H1 (cell line): Measurements from ENCODE around the gene ANAPC7. TPM values are rescaled to one million over a fixed set of nuclear protein-coding genes. Genes with fewer than 3 reads are reported as not detected.

ENCODE experiments used
- CTCF ChIA-PET: fragments of 300-600 bp; sonication (Branson Sonifier 250); formaldehyde crosslinking; loops from one replicate; lab custom pipeline; 2021; ENCODE audit not compliant: partially characterized antibody; lab: Charles Lee
- POLR2A ChIA-PET: fragments of 300-600 bp; sonication (Branson Sonifier 250); formaldehyde crosslinking; loops from one replicate; lab custom pipeline; 2021; ENCODE audit warnings: inconsistent platforms; ENCODE audit not compliant: partially characterized antibody; lab: Charles Lee
- DNase-seq, 2 experiments: peaks; one replicate each; pipeline versions ENCODE4 v3.0.0 to v3.0.0-alpha.2; 2010 to 2022; ENCODE audit warnings: low spot score in 2 of 2, low read depth in 1 of 2, mixed read lengths in 1 of 2
- FAIRE-seq: peaks from 2 replicates; lab custom pipeline; 2011; peaks lifted over from hg19 to GRCh38; lab: Jason Lieb, UNC
- H2AFZ ChIP-seq: 2 replicates; pipeline ENCODE4 v1.8.1; 2012; ENCODE audit warnings: low read length, inconsistent platforms
- H2AK5ac ChIP-seq: 2 replicates; pipeline ENCODE4 v1.6.1; 2013; ENCODE audit warnings: low read depth, low read length
- H2BK120ac ChIP-seq: replicated peaks from 2 replicates; pipeline ENCODE3; 2013; ENCODE audit warnings: low read depth, low read length, inconsistent platforms
- H2BK12ac ChIP-seq: 2 replicates; pipeline ENCODE4 v1.6.1; 2013; ENCODE audit warnings: low read depth, low read length
- H2BK15ac ChIP-seq: 2 replicates; pipeline ENCODE4 v1.6.1; 2013; ENCODE audit warnings: low read length
- H2BK20ac ChIP-seq: 2 replicates; pipeline ENCODE4 v1.6.1; 2013; ENCODE audit warnings: low read length
- H2BK5ac ChIP-seq: 2 replicates; pipeline ENCODE4 v1.6.1; 2013; ENCODE audit warnings: low read depth, low read length
- H3K14ac ChIP-seq: 2 replicates; pipeline ENCODE4 v1.6.1; 2013; ENCODE audit warnings: inconsistent platforms; ENCODE audit not compliant: insufficient read length
- H3K18ac ChIP-seq: 2 replicates; pipeline ENCODE4 v1.6.1; 2013; ENCODE audit warnings: low read length; ENCODE audit errors: extremely low read depth
- H3K23ac ChIP-seq: 2 replicates; pipeline ENCODE4 v1.6.1; 2013; ENCODE audit warnings: inconsistent platforms; ENCODE audit not compliant: insufficient read length
- H3K23me2 ChIP-seq: 2 replicates; pipeline ENCODE4 v1.6.1; 2013; ENCODE audit warnings: low read depth, low read length
- H3K27ac ChIP-seq: 2 replicates; pipeline ENCODE4 v1.6.1; 2011; ENCODE audit warnings: low read depth, low read length, inconsistent platforms
- H3K27me3 ChIP-seq, 4 experiments: replicated peaks in 1 of 4; 1 replicate in 1 of 4; 2 replicates in 3 of 4; pipeline versions ENCODE4 v1.6.1 to v1.8.1; 2011 to 2013; ENCODE audit warnings: low read length in 3 of 4, mild to moderate bottlenecking in 3 of 4, inconsistent platforms in 2 of 4, mixed read lengths in 2 of 4, moderate library complexity in 1 of 4; ENCODE audit not compliant: control insufficient read depth in 3 of 4, insufficient read depth in 3 of 4; ENCODE audit errors: extremely low read depth in 1 of 4
- H3K36me3 ChIP-seq, 4 experiments: 2 replicates each; pipeline versions ENCODE4 v1.6.1 to v1.8.1; 2011 to 2013; ENCODE audit warnings: mild to moderate bottlenecking in 4 of 4, low read length in 3 of 4, moderate library complexity in 2 of 4, control low read depth in 1 of 4, inconsistent platforms in 1 of 4; ENCODE audit not compliant: insufficient read depth in 4 of 4, control insufficient read depth in 2 of 4
- H3K4ac ChIP-seq: replicated peaks from 2 replicates; pipeline ENCODE3; 2013; ENCODE audit warnings: low read length, low read depth, mixed read lengths, inconsistent platforms; ENCODE audit not compliant: insufficient read length
- H3K4me1 ChIP-seq, 4 experiments: replicated peaks in 1 of 4; 1 replicate in 1 of 4; 2 replicates in 3 of 4; pipeline versions ENCODE4 v1.6.1 to v1.8.1; 2011 to 2013; ENCODE audit warnings: low read length in 3 of 4, inconsistent platforms in 2 of 4, mixed read lengths in 1 of 4; ENCODE audit not compliant: insufficient read depth in 4 of 4, control insufficient read depth in 3 of 4
- H3K4me2 ChIP-seq, 2 experiments: 2 replicates each; pipeline versions ENCODE4 v1.6.1 to v1.8.1; 2011 to 2013; ENCODE audit warnings: low read depth in 2 of 2, low read length in 2 of 2, control low read depth in 1 of 2, inconsistent platforms in 1 of 2, mild to moderate bottlenecking in 1 of 2; ENCODE audit not compliant: insufficient read depth in 1 of 2
- H3K4me3 ChIP-seq, 4 experiments: fragments of 200-600, 300-600 bp in 1 of 4; sonication (generic), shearing (Covaris generic), sonication (Bioruptor Twin) in 1 of 4; 2 replicates each; pipeline versions ENCODE4 v1.5.1 to v1.8.1; 2011 to 2016; ENCODE audit warnings: low read length in 4 of 4, low read depth in 3 of 4, control low read depth in 2 of 4, inconsistent platforms in 2 of 4, mild to moderate bottlenecking in 2 of 4, mixed read lengths in 1 of 4, moderate library complexity in 1 of 4; ENCODE audit not compliant: insufficient read depth in 2 of 4; ENCODE audit errors: extremely low read depth in 1 of 4
- H3K56ac ChIP-seq: replicated peaks from 2 replicates; pipeline ENCODE3; 2013; ENCODE audit warnings: low read depth, mild to moderate bottlenecking, mixed read lengths, low read length, inconsistent platforms; ENCODE audit not compliant: insufficient read length
- H3K79me1 ChIP-seq: 2 replicates; pipeline ENCODE4 v1.6.1; 2013; ENCODE audit warnings: low read depth, low read length, control low read depth
- H3K79me2 ChIP-seq, 2 experiments: 2 replicates each; pipeline versions ENCODE4 v1.6.1 to v1.8.1; 2012 to 2013; ENCODE audit warnings: low read length in 2 of 2, mild to moderate bottlenecking in 2 of 2, inconsistent platforms in 1 of 2; ENCODE audit not compliant: insufficient read depth in 2 of 2, control insufficient read depth in 1 of 2
- H3K9ac ChIP-seq, 4 experiments: replicated peaks in 1 of 4; 1 replicate in 1 of 4; 2 replicates in 3 of 4; pipeline versions ENCODE4 v1.6.1 to v1.8.1; 2011 to 2013; ENCODE audit warnings: low read depth in 3 of 4, low read length in 3 of 4, control low read depth in 2 of 4, mild to moderate bottlenecking in 2 of 4, moderate library complexity in 2 of 4, inconsistent platforms in 1 of 4; ENCODE audit errors: extremely low read depth in 1 of 4
- H3K9me3 ChIP-seq, 2 experiments: 2 replicates each; pipeline versions ENCODE4 v1.6.1 to v1.8.1; 2012 to 2013; ENCODE audit warnings: mild to moderate bottlenecking in 2 of 2, moderate library complexity in 2 of 2, control low read depth in 1 of 2, inconsistent platforms in 1 of 2, low read depth in 1 of 2, low read length in 1 of 2, mixed read lengths in 1 of 2; ENCODE audit not compliant: insufficient read depth in 2 of 2
- H4K20me1 ChIP-seq, 2 experiments: replicated peaks in 1 of 2; 2 replicates each; pipeline versions ENCODE3 to v1.8.1; 2011 to 2013; ENCODE audit warnings: inconsistent platforms in 2 of 2, low read length in 2 of 2, mild to moderate bottlenecking in 1 of 2; ENCODE audit not compliant: insufficient read depth in 2 of 2, control insufficient read depth in 1 of 2
- H4K5ac ChIP-seq: 2 replicates; pipeline ENCODE4 v1.6.1; 2013; ENCODE audit warnings: low read length, low read depth, mixed read lengths, inconsistent platforms; ENCODE audit not compliant: insufficient read length
- H4K8ac ChIP-seq: 2 replicates; pipeline ENCODE4 v1.8.0; 2013; ENCODE audit warnings: mild to moderate bottlenecking, moderate library complexity, low read length, inconsistent platforms; ENCODE audit not compliant: insufficient read depth; ENCODE audit errors: extremely low read depth
- H4K91ac ChIP-seq: replicated peaks from 2 replicates; pipeline ENCODE3; 2013; ENCODE audit warnings: low read length, mixed read lengths, inconsistent platforms; ENCODE audit not compliant: insufficient read length
- ASH2L ChIP-seq: fragments of 200-600, 300-600 bp; sonication (generic); IDR thresholded peaks from one replicate; pipeline ENCODE4 v1.7.1; 2017; ENCODE audit warnings: low read length
- BCL11A ChIP-seq, 2 experiments: IDR thresholded peaks; one replicate each; pipeline ENCODE4 v1.6.1; 2011; ENCODE audit warnings: low read depth in 2 of 2, low read length in 2 of 2, mild to moderate bottlenecking in 2 of 2
- CBX5 ChIP-seq: fragments of 300-800, 300-1000 bp; sonication (generic); IDR thresholded peaks from 2 replicates; pipeline ENCODE4 v1.7.1; 2016; ENCODE audit warnings: antibody characterized with exemption, low read length, low read depth
- EGR1 ChIP-seq: IDR thresholded peaks from 2 replicates; pipeline ENCODE4 v1.6.1; 2011; ENCODE audit warnings: low read depth, low read length, borderline replicate concordance
- GTF2F1 ChIP-seq: IDR thresholded peaks from 2 replicates; pipeline ENCODE4 v1.6.1; 2012; ENCODE audit warnings: low read depth, low read length, improper control_type of control experiment, borderline replicate concordance
- HDAC6 ChIP-seq: IDR thresholded peaks from one replicate; pipeline ENCODE4 v1.7.1; 2012; ENCODE audit warnings: low read depth, mild to moderate bottlenecking, inconsistent platforms, low read length, moderate library complexity
- KDM4A ChIP-seq: IDR thresholded peaks from one replicate; pipeline ENCODE4 v1.7.1; 2012; ENCODE audit warnings: low read depth, mild to moderate bottlenecking, moderate library complexity, low read length, inconsistent platforms; ENCODE audit not compliant: severe bottlenecking
- POLR2AphosphoS5 ChIP-seq: IDR thresholded peaks from 2 replicates; pipeline ENCODE4 v1.6.1; 2011; ENCODE audit warnings: low read depth, low read length
- RFX5 ChIP-seq: IDR thresholded peaks from 2 replicates; pipeline ENCODE4 v1.6.1; 2011; ENCODE audit warnings: low read depth, low read length, improper control_type of control experiment, borderline replicate concordance
- SIX5 ChIP-seq: IDR thresholded peaks from 2 replicates; pipeline ENCODE4 v1.6.1; 2011; ENCODE audit warnings: mild to moderate bottlenecking, low read depth, low read length
- SP4 ChIP-seq: IDR thresholded peaks from 2 replicates; pipeline ENCODE4 v1.6.1; 2012; ENCODE audit warnings: low read length, inconsistent platforms
- SRF ChIP-seq: IDR thresholded peaks from 2 replicates; pipeline ENCODE4 v1.6.1; 2011; ENCODE audit warnings: mild to moderate bottlenecking, low read depth, low read length, moderate library complexity
- SUZ12 ChIP-seq: fragments of 200-600 bp; sonication (generic); IDR thresholded peaks from 2 replicates; pipeline ENCODE4 v1.6.1; 2012; ENCODE audit warnings: mild to moderate bottlenecking, inconsistent platforms, low read length, moderate library complexity, mixed read lengths
- TCF12 ChIP-seq: IDR thresholded peaks from 2 replicates; pipeline ENCODE4 v1.6.1; 2011; ENCODE audit warnings: low read depth, mild to moderate bottlenecking, low read length
- USF2 ChIP-seq: IDR thresholded peaks from 2 replicates; pipeline ENCODE4 v1.6.1; 2011; ENCODE audit warnings: low read length, improper control_type of control experiment
- WGBS, 2 experiments: shearing (Covaris generic) in 1 of 2; methylation state at CpG; one replicate each; pipeline versions ENCODE4 v1.1.6 to v1.1.7; 2013 to 2015; ENCODE audit warnings: low lambda C conversion rate in 2 of 2, mixed read lengths in 2 of 2, inconsistent platforms in 1 of 2, low coverage in 1 of 2, missing lambda C conversion rate in 1 of 2; ENCODE audit not compliant: insufficient replicate concordance in 2 of 2, insufficient coverage in 1 of 2, insufficient read length in 1 of 2; ENCODE audit errors: extremely low coverage in 1 of 2, missing lambda C conversion rate in 1 of 2; 5-methylcytosine and 5-hydroxymethylcytosine counted together
- polyA plus RNA-seq, 7 experiments: library from polyadenylated mRNA; depleted of rRNA in 3 of 7; stranded (reverse) in 5 of 7; unstranded in 2 of 7; fragments of >200 nt in 5 of 7; fragments of 200-250 nt in 2 of 7; gene quantifications; 1 replicate in 5 of 7; 2 replicates in 1 of 7; 4 replicates in 1 of 7; pipeline versions ENCODE4 v1.2.1 to v1.2.3, GENCODE V29; 2011 to 2013; ENCODE audit warnings: missing spikeins in 2 of 7, mixed read lengths in 2 of 7
- total RNA-seq: library from RNA; stranded (reverse); fragmentation: NEBNext Ultra II Directional; extraction: Animal tissue kit (Norgen Biotek cat#: 25700); gene quantifications from 2 replicates; pipeline ENCODE4 v1.2.1, GENCODE V29; 2021

The ANAPC7 gene
- total and polyA plus RNA-seq, 2 of the 8 experiments (the other 6 are each of a cell fraction or from before 2014, with no cell fraction given): 72.8 to 105 TPM

- no peak overlapping the region for H2AK5ac ChIP-seq
- no peak overlapping the region for H2BK20ac ChIP-seq
- H3K4me3 ChIP-seq: no peak overlapping the region
- no peaks in the 10 kb centered on the region for H3K79me2 ChIP-seq
- H3K23ac ChIP-seq: no peak overlapping the region
- H3K56ac ChIP-seq: no peak overlapping the region
- no peak overlapping the region for H4K91ac ChIP-seq
- H4K5ac ChIP-seq: no peak overlapping the region
- no peak overlapping the region for H2BK120ac ChIP-seq
- H3K79me1 ChIP-seq: no peaks in the 10 kb centered on the region
- 92% methylated on average over 3 of the region's 3 CpGs; no CpG with 5 or more reads in 1 of the 2 experiments for WGBS, 2 experiments
- H2BK15ac ChIP-seq: no peak overlapping the region
- no peaks in the 10 kb centered on the region for H3K27me3 ChIP-seq
- no peak overlapping the region for H3K4ac ChIP-seq
- H3K4me2 ChIP-seq: no peak overlapping the region
- H3K27ac ChIP-seq: no peak overlapping the region
- FAIRE-seq (no peak), DNase-seq (no peak)
- H3K4me1 ChIP-seq: peaks cover 3 to 5% (median 3%) of the 10 kb centered on the region in 4 experiments; a peak in 4 of 7 replicates
- no peak overlapping the region for H2AFZ ChIP-seq
- H3K9me3 ChIP-seq: no peaks in the 10 kb centered on the region
- ChIA-PET POLR2A (interaction anchor here (0.6 to 2.7 kb wide), 2 partner anchors 42 to 362 kb away, joined by 3 to 10 read pairs; partner anchors contain the start of genes FAM216A and GPN3), CTCF (no interaction called here)
- H3K18ac ChIP-seq: no peak overlapping the region
- no peaks in the 10 kb centered on the region for H3K36me3 ChIP-seq
- no peak overlapping the region for H3K9ac ChIP-seq
- no peaks in the 10 kb centered on the region for H3K23me2 ChIP-seq
- H2BK12ac ChIP-seq: no peak overlapping the region
- H4K8ac ChIP-seq: no peak overlapping the region
- H3K14ac ChIP-seq: no peak overlapping the region
- no peaks in the 10 kb centered on the region for H4K20me1 ChIP-seq
- H2BK5ac ChIP-seq: no peak overlapping the region
- TF ChIP-seq TCF12: no peak
- no peak for TF ChIP-seq HDAC6
- no peak for TF ChIP-seq EGR1
- no peak for TF ChIP-seq SUZ12
- TF ChIP-seq KDM4A: no peak
- TF ChIP-seq CBX5: no peak
- no peak for TF ChIP-seq USF2
- TF ChIP-seq GTF2F1: no peak
- no peak for TF ChIP-seq RFX5
- no peak for TF ChIP-seq SIX5
- TF ChIP-seq SRF: no peak
- TF ChIP-seq ASH2L: no peak
- no peak for TF ChIP-seq BCL11A (IDR thresholded peaks at IDR 0.05; ENCODE audit: low read depth in 2 of 2, low read length in 2 of 2)
- no peak for TF ChIP-seq SP4
- no peak for TF ChIP-seq POLR2AphosphoS5
Observed at GRCh38 chr12:110426406-110426805, 22.9 kb upstream of the ANAPC7 start.
